CD14-positive monocyte (primary cell): ENCODE data around the gene ITIH6. TPM values are rescaled to one million over a fixed set of nuclear protein-coding genes. Genes with fewer than 3 reads are reported as not detected.

Experiments
- DNase-seq, 3 donors: peaks; one replicate each; pipeline ENCODE4 v3.0.0-alpha.2; 2011 to 2022
- H2AFZ ChIP-seq: 2 replicates; pipeline ENCODE4 v1.6.0; 2012; ENCODE audit warnings: mild to moderate bottlenecking, low read depth, low read length, inconsistent platforms; ENCODE audit not compliant: insufficient read depth, poor library complexity, severe bottlenecking
- H3K27ac ChIP-seq, 2 donors: 1 replicate in 1 of 2; 2 replicates in 1 of 2; pipeline ENCODE4 v1.5.1; 2012 to 2013; ENCODE audit warnings: low read length in 2 of 2, control low read depth in 1 of 2, inconsistent platforms in 1 of 2, low read depth in 1 of 2, mild to moderate bottlenecking in 1 of 2
- H3K27me3 ChIP-seq, 2 donors: one replicate each; pipeline versions ENCODE4 v1.6.0 to v1.6.1; 2011 to 2013; ENCODE audit warnings: low read length in 2 of 2; ENCODE audit not compliant: control insufficient read depth in 2 of 2, insufficient read depth in 2 of 2
- H3K36me3 ChIP-seq, 2 donors: replicated peaks in 1 of 2; 1 replicate in 1 of 2; 2 replicates in 1 of 2; pipeline versions ENCODE4 v1.5.1 to v1.6.1; 2012 to 2013; ENCODE audit warnings: low read length in 2 of 2, control low read depth in 1 of 2, inconsistent platforms in 1 of 2, mild to moderate bottlenecking in 1 of 2; ENCODE audit not compliant: insufficient read depth in 2 of 2, control insufficient read depth in 1 of 2
- H3K4me1 ChIP-seq, 2 donors: 1 replicate in 1 of 2; 2 replicates in 1 of 2; pipeline versions ENCODE4 v1.5.1 to v1.6.1; 2012 to 2013; ENCODE audit warnings: low read length in 2 of 2, control low read depth in 1 of 2, inconsistent platforms in 1 of 2, mild to moderate bottlenecking in 1 of 2, moderate library complexity in 1 of 2; ENCODE audit not compliant: insufficient read depth in 2 of 2, control insufficient read depth in 1 of 2
- H3K4me2 ChIP-seq: replicated peaks from 2 replicates; pipeline ENCODE3; 2012; ENCODE audit warnings: low read length, moderate library complexity, mild to moderate bottlenecking; ENCODE audit not compliant: poor library complexity, severe bottlenecking; ENCODE audit errors: extremely low read depth
- H3K4me3 ChIP-seq, 3 experiments: fragments of 200-600 bp in 1 of 3; sonication (generic) in 1 of 3; replicated peaks in 1 of 3; 1 replicate in 2 of 3; 2 replicates in 1 of 3; pipeline ENCODE4 v1.5.1; 2011 to 2013; ENCODE audit warnings: low read length in 3 of 3, mild to moderate bottlenecking in 3 of 3, control low read depth in 2 of 3, low read depth in 2 of 3, inconsistent platforms in 1 of 3, moderate library complexity in 1 of 3
- H3K79me2 ChIP-seq: 2 replicates; pipeline ENCODE4 v1.6.0; 2012; ENCODE audit warnings: mild to moderate bottlenecking, control low read depth, inconsistent platforms, low read length, moderate library complexity; ENCODE audit not compliant: insufficient read depth
- H3K9ac ChIP-seq: 2 replicates; pipeline ENCODE4 v1.6.0; 2017; ENCODE audit warnings: low read length, mild to moderate bottlenecking; ENCODE audit not compliant: insufficient read depth, poor library complexity, severe bottlenecking
- H3K9me3 ChIP-seq, 2 donors: replicated peaks in 1 of 2; 1 replicate in 1 of 2; 2 replicates in 1 of 2; pipeline versions ENCODE4 v1.5.1 to v1.6.1; 2012 to 2013; ENCODE audit warnings: low read length in 2 of 2, control low read depth in 1 of 2; ENCODE audit not compliant: control insufficient read depth in 1 of 2, insufficient read depth in 1 of 2
- H4K20me1 ChIP-seq: 2 replicates; pipeline ENCODE4 v1.6.0; 2012; ENCODE audit warnings: mild to moderate bottlenecking, low read length, control low read depth, moderate library complexity; ENCODE audit not compliant: insufficient read depth
- H3K27ac Mint-ChIP-seq, 7 donors: one replicate each; pipeline ENCODE4 v1.8.0; 2020; ENCODE audit warnings: mild to moderate bottlenecking in 7 of 7, mixed read lengths in 7 of 7, moderate library complexity in 6 of 7, inconsistent platforms in 2 of 7
- H3K27me3 Mint-ChIP-seq, 3 donors: one replicate each; pipeline ENCODE4 v1.8.0; 2021 to 2022; ENCODE audit warnings: low read depth in 3 of 3, mild to moderate bottlenecking in 3 of 3, mixed read lengths in 3 of 3, moderate library complexity in 3 of 3, inconsistent platforms in 1 of 3
- H3K36me3 Mint-ChIP-seq, 2 donors: one replicate each; pipeline ENCODE4 v1.8.0; 2020; ENCODE audit warnings: mixed read lengths in 2 of 2, inconsistent platforms in 1 of 2, mild to moderate bottlenecking in 1 of 2
- H3K4me1 Mint-ChIP-seq: one replicate; pipeline ENCODE4 v1.8.0; 2020; ENCODE audit warnings: mild to moderate bottlenecking, mixed read lengths
- H3K4me3 Mint-ChIP-seq, 2 donors: one replicate each; pipeline ENCODE4 v1.8.0; 2020; ENCODE audit warnings: mild to moderate bottlenecking in 2 of 2, mixed read lengths in 2 of 2, moderate library complexity in 1 of 2
- H3K9me3 Mint-ChIP-seq, 7 donors: one replicate each; pipeline ENCODE4 v1.8.0; 2020 to 2022; ENCODE audit warnings: mixed read lengths in 7 of 7, mild to moderate bottlenecking in 6 of 7, moderate library complexity in 6 of 7, inconsistent platforms in 2 of 7
- CTCF ChIP-seq: fragments of 200-600 bp; IDR thresholded peaks from one replicate; pipeline ENCODE4 v1.8.0; 2022; ENCODE audit warnings: antibody characterized with exemption, mild to moderate bottlenecking
- WGBS: methylation state at CpG from one replicate; pipeline ENCODE4 v1.1.5; 2013; ENCODE audit warnings: missing lambda C conversion rate; ENCODE audit not compliant: insufficient coverage; 5-methylcytosine and 5-hydroxymethylcytosine counted together
- intact Hi-C, 2 donors: fragments of 100-400 bp; cut with micrococcal nuclease; formaldehyde crosslinking; loops; one replicate each; pipeline versions ENCODE4 v1.15.0 to v1.15.1; 2023
- polyA plus RNA-seq, 3 donors: library from polyadenylated mRNA; depleted of rRNA in 1 of 3; unstranded in 2 of 3; stranded (reverse) in 1 of 3; fragments of 300-500 nt in 2 of 3; fragments of >200 nt in 1 of 3; fragmentation: Illumina TruSeq in 2 of 3; gene quantifications; 1 replicate in 2 of 3; 2 replicates in 1 of 3; pipeline ENCODE4 v1.2.3, GENCODE V29; 2012 to 2021

ITIH6 gene
- polyA plus RNA-seq, 3 donors = not detected

GRCh38 chrX:54820737-54821136 lies 22.7 kb upstream of the ITIH6 start:
- Mint-ChIP-seq H3K27me3 (peaks cover 1 to 2% (median 1%) of the 10 kb centered on the region in 3 donors), H3K9me3 (no peaks in the 10 kb centered on the region), H3K4me1 (peaks cover 3% of the 10 kb centered on the region), H3K36me3 (peaks cover 4 to 7% of the 10 kb centered on the region in 2 donors), H3K27ac (no peak overlapping the region), H3K4me3 (no peak overlapping the region)
- DNase-seq = no peak
- Histone ChIP-seq H4K20me1 (no peaks in the 10 kb centered on the region), H3K4me3 (no peak overlapping the region), H3K36me3 (peaks cover 1 to 6% of the 10 kb centered on the region in 2 donors), H3K79me2 (no peaks in the 10 kb centered on the region), H3K9me3 (no peaks in the 10 kb centered on the region), H2AFZ (no peak overlapping the region), H3K4me1 (no peaks in the 10 kb centered on the region), H3K4me2 (no peak overlapping the region), H3K27me3 (no peaks in the 10 kb centered on the region), H3K9ac (no peak overlapping the region), H3K27ac (no peak overlapping the region)
- intact Hi-C loops = no loop called here
- WGBS = no CpG with 5 or more reads among the region's 7 CpGs
- TF ChIP-seq CTCF = no peak

GRCh38 chrX:54819201-54819600 lies 21.1 kb upstream of the ITIH6 start:
- WGBS = 63% methylated on average over 3 of the region's 8 CpGs
- Mint-ChIP-seq H3K4me1 (peaks cover 3% of the 10 kb centered on the region), H3K27me3 (peaks cover 0 to 2% (median 1%) of the 10 kb centered on the region in 3 donors), H3K4me3 (no peak overlapping the region), H3K27ac (no peak overlapping the region), H3K9me3 (no peaks in the 10 kb centered on the region), H3K36me3 (peaks cover 12 to 14% of the 10 kb centered on the region in 2 donors)
- Histone ChIP-seq H3K4me3 (no peak overlapping the region), H2AFZ (no peak overlapping the region), H3K4me1 (no peaks in the 10 kb centered on the region), H3K27ac (no peak overlapping the region), H3K4me2 (no peak overlapping the region), H3K27me3 (no peaks in the 10 kb centered on the region), H3K36me3 (peaks cover 8 to 21% of the 10 kb centered on the region in 2 donors), H3K79me2 (no peaks in the 10 kb centered on the region), H3K9ac (no peak overlapping the region), H4K20me1 (no peaks in the 10 kb centered on the region), H3K9me3 (no peaks in the 10 kb centered on the region)
- no peak for DNase-seq
- intact Hi-C loops = loop anchor here in 1 of 2 donors (10.0 kb wide), 2 partner anchors 176 to 774 kb away; partner anchors contain the start of genes PFKFB1 and PHF8
- no peak for TF ChIP-seq CTCF
